Erythroblast (primary cell): ENCODE data around the gene RNF141.

Experiments used
- GATA1 ChIP-seq: IDR thresholded peaks from 2 replicates; pipeline ENCODE4 v1.6.1; 2011; ENCODE audit warnings: low read depth, mild to moderate bottlenecking, control low read depth, low read length, moderate library complexity
- POLR2A ChIP-seq: IDR thresholded peaks from 2 replicates; pipeline ENCODE4 v1.6.1; 2011; ENCODE audit warnings: mild to moderate bottlenecking, low read length

DNA sequence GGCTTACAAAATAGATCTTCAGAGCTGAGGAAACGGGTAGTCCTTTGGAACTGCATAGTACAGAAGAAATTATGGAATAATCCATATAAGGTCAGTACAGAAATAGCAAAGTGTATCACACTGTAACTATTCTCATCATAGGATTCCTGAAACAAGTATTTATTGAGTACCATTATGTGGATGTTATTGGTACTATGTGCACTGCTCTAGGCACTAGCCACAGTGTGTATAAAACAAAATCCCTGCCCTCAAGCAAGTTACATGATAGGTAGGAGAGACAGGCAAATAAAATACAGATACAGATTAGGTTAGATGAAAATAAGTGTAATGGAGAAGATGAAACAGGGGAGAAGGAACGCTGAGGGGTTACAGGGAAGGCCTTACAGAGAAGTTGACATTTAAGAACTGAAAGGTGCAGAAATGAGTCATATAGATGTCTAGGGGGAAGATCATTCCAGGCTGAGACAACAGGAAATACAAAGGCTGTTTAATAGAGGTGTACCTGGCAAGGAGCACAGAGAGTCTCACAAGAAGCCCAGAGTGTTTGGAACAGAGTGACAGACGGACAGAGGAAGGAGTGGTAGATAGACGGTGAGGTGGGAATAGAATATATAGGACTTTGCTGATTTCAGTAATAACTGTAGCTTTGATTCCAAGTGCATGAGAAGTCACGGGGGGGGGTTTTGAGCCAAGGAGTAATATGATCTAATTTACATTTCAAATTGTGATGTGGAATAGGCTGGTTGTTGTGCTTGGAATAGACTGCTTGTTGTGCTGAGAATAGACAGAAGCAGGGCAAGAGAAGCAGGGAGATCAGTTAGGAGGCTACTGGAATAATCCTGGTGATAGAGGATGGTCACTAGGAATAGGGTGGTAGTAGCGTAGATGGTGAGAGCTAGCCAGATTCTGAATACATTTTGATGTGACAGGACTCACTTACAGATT is 13.7 kb downstream of the RNF141 start:
- no peak for TF ChIP-seq POLR2A
- no peak for TF ChIP-seq GATA1
